Measurements from ENCODE around the gene CTTNBP2.

Gene CTTNBP2

DNA sequence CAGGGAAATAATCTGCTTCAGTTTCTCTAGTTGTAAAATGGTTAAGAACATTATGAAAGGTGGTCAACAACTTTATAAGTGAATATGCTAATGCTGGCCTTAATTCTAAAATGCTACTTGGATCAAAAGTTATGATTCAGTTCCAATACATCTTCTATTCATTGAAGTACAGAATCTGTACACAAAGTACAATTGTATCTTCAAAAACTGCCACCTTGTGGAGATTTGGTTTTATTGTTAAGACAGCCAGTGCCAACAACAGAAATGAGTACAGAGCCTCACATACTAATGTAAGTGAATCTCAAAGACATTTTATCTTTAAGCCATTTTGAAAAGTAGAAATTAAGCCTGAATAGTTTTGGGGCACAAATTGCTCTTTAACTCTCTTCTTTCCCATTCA is 199.4 kb downstream of the CTTNBP2 start:
- peak overlapping the region in 1 of 2 experiments; percentile 86 for H2BK12ac ChIP-seq (ENCODE audit: low read length in 2 of 2)
- no peaks in the 10 kb centered on the region for H3K79me1 ChIP-seq (replicated peaks; ENCODE audit: low read length, poor library complexity, severe bottlenecking)
- no peak overlapping the region for H4K8ac ChIP-seq (ENCODE audit: low read length)
- no peak overlapping the region for H2BK120ac ChIP-seq (ENCODE audit: low read depth, low read length)
- peak; percentile 57 for DNase-seq
- H3K27me3 ChIP-seq (ENCODE audit: control insufficient read depth in 1 of 2, insufficient read depth in 1 of 2, low read length in 2 of 2) = peaks cover 4 to 11% of the 10 kb centered on the region in 2 experiments
- peaks cover 2% of the 10 kb centered on the region for H3K4me1 ChIP-seq (ENCODE audit: control insufficient read depth, insufficient read depth, low read depth, low read length)
- no peak overlapping the region for H3K4me3 ChIP-seq (ENCODE audit: insufficient read depth in 1 of 2, low read depth in 1 of 2, low read length in 2 of 2)
- no peaks in the 10 kb centered on the region for H3K9me3 ChIP-seq (ENCODE audit: control insufficient read depth, low read length)
- H3K4ac ChIP-seq (ENCODE audit: low read depth in 1 of 2, low read length in 2 of 2) = no peak overlapping the region
- no peak overlapping the region for H3K14ac ChIP-seq (ENCODE audit: low read length in 2 of 2)
- H3K4me2 ChIP-seq (ENCODE audit: low read length, poor library complexity, severe bottlenecking) = no peak overlapping the region
- H2BK15ac ChIP-seq (ENCODE audit: low read depth, poor library complexity, severe bottlenecking) = no peak overlapping the region
- H2BK5ac ChIP-seq (ENCODE audit: low read depth, low read length, poor library complexity, severe bottlenecking) = no peak overlapping the region
- no peak overlapping the region for H2AK5ac ChIP-seq (ENCODE audit: low read length, severe bottlenecking)
- no peak overlapping the region for H4K91ac ChIP-seq (ENCODE audit: low read length)
- H3K23ac ChIP-seq (ENCODE audit: low read length in 2 of 2) = no peak overlapping the region
- no peak overlapping the region for H3K27ac ChIP-seq (ENCODE audit: low read length, poor library complexity, severe bottlenecking)
- peak overlapping the region in 1 of 2 experiments; percentile 94 for H3K18ac ChIP-seq (ENCODE audit: low read depth in 1 of 2, low read length in 2 of 2)
- peak overlapping the region; percentile 97 for H2AFZ ChIP-seq (ENCODE audit: low read depth, low read length)
- no peak overlapping the region for H3K9ac ChIP-seq (ENCODE audit: low read length)
- H3K36me3 ChIP-seq (ENCODE audit: control insufficient read depth in 1 of 2, insufficient read depth in 2 of 2, low read depth in 1 of 2, low read length in 2 of 2) = no peaks in the 10 kb centered on the region

GRCh38 chr7:117673367-117673766 is 199.9 kb downstream of the CTTNBP2 start:
- H3K9ac ChIP-seq (ENCODE audit: low read length) = no peak overlapping the region
- peaks cover 2% of the 10 kb centered on the region for H3K4me1 ChIP-seq (ENCODE audit: control insufficient read depth, insufficient read depth, low read depth, low read length)
- peak overlapping the region; percentile 50 for H2BK120ac ChIP-seq (ENCODE audit: low read depth, low read length)
- H3K4me3 ChIP-seq (ENCODE audit: insufficient read depth in 1 of 2, low read depth in 1 of 2, low read length in 2 of 2) = no peak overlapping the region
- DNase-seq = peak; percentile 30
- H3K14ac ChIP-seq (ENCODE audit: low read length in 2 of 2) = peak overlapping the region in 1 of 2 experiments; percentile 91
- peak overlapping the region; percentile 72 to 94 for H3K18ac ChIP-seq (ENCODE audit: low read depth in 1 of 2, low read length in 2 of 2)
- H3K9me3 ChIP-seq (ENCODE audit: control insufficient read depth, low read length) = no peaks in the 10 kb centered on the region
- peak overlapping the region in 1 of 2 experiments; percentile 89 for H3K4ac ChIP-seq (ENCODE audit: low read depth in 1 of 2, low read length in 2 of 2)
- H3K4me2 ChIP-seq (ENCODE audit: low read length, poor library complexity, severe bottlenecking) = no peak overlapping the region
- no peak overlapping the region for H3K27ac ChIP-seq (ENCODE audit: low read length, poor library complexity, severe bottlenecking)
- H2BK12ac ChIP-seq (ENCODE audit: low read length in 2 of 2) = peak overlapping the region; percentile 86 to 99
- no peaks in the 10 kb centered on the region for H3K36me3 ChIP-seq (ENCODE audit: control insufficient read depth in 1 of 2, insufficient read depth in 2 of 2, low read depth in 1 of 2, low read length in 2 of 2)
- peak overlapping the region; percentile 1 for H4K91ac ChIP-seq (ENCODE audit: low read length)
- WGBS = 38% methylated on average over 14 of the region's 14 CpGs
- H2AK5ac ChIP-seq (ENCODE audit: low read length, severe bottlenecking) = peak overlapping the region; percentile 59
- peaks cover 4 to 7% of the 10 kb centered on the region in 2 experiments for H3K27me3 ChIP-seq (ENCODE audit: control insufficient read depth in 1 of 2, insufficient read depth in 1 of 2, low read length in 2 of 2)
- H2BK15ac ChIP-seq (ENCODE audit: low read depth, poor library complexity, severe bottlenecking) = no peak overlapping the region
- H3K79me1 ChIP-seq (replicated peaks; ENCODE audit: low read length, poor library complexity, severe bottlenecking) = no peaks in the 10 kb centered on the region
- H3K23ac ChIP-seq (ENCODE audit: low read length in 2 of 2) = no peak overlapping the region
- H4K8ac ChIP-seq (ENCODE audit: low read length) = peak overlapping the region; percentile 78
- no peak overlapping the region for H2BK5ac ChIP-seq (ENCODE audit: low read depth, low read length, poor library complexity, severe bottlenecking)
- peak overlapping the region; percentile 97 for H2AFZ ChIP-seq (ENCODE audit: low read depth, low read length)

- Histone ChIP-seq H4K91ac (ENCODE audit: low read length) (no peak overlapping the region), H3K27ac (ENCODE audit: low read length, poor library complexity, severe bottlenecking) (no peak overlapping the region), H2BK15ac (ENCODE audit: low read depth, poor library complexity, severe bottlenecking) (no peak overlapping the region), H3K23ac (ENCODE audit: low read length in 2 of 2) (no peak overlapping the region), H3K4ac (ENCODE audit: low read depth in 1 of 2, low read length in 2 of 2) (no peak overlapping the region), H3K36me3 (ENCODE audit: control insufficient read depth in 1 of 2, insufficient read depth in 2 of 2, low read depth in 1 of 2, low read length in 2 of 2) (no peaks in the 10 kb centered on the region), H2BK120ac (ENCODE audit: low read depth, low read length) (no peak overlapping the region), H3K4me3 (ENCODE audit: insufficient read depth in 1 of 2, low read depth in 1 of 2, low read length in 2 of 2) (no peak overlapping the region), H2BK5ac (ENCODE audit: low read depth, low read length, poor library complexity, severe bottlenecking) (no peak overlapping the region), H3K9me3 (ENCODE audit: control insufficient read depth, low read length) (no peaks in the 10 kb centered on the region), H4K8ac (ENCODE audit: low read length) (no peak overlapping the region), H3K9ac (ENCODE audit: low read length) (no peak overlapping the region), H3K4me1 (ENCODE audit: control insufficient read depth, insufficient read depth, low read depth, low read length) (peaks cover 2% of the 10 kb centered on the region), H3K27me3 (ENCODE audit: control insufficient read depth in 1 of 2, insufficient read depth in 1 of 2, low read length in 2 of 2) (peaks cover 0 to 4% of the 10 kb centered on the region in 2 experiments), H2AFZ (ENCODE audit: low read depth, low read length) (no peak overlapping the region), H3K18ac (ENCODE audit: low read depth in 1 of 2, low read length in 2 of 2) (no peak overlapping the region), H3K79me1 (replicated peaks; ENCODE audit: low read length, poor library complexity, severe bottlenecking) (no peaks in the 10 kb centered on the region), H2BK12ac (ENCODE audit: low read length in 2 of 2) (no peak overlapping the region), H3K4me2 (ENCODE audit: low read length, poor library complexity, severe bottlenecking) (no peak overlapping the region), H2AK5ac (ENCODE audit: low read length, severe bottlenecking) (no peak overlapping the region), H3K14ac (ENCODE audit: low read length in 2 of 2) (no peak overlapping the region)
- WGBS = no CpG with 5 or more reads among the region's 1 CpG
- DNase-seq = no peak
These were observed 200.8 kb downstream of the CTTNBP2 start for GRCh38 chr7:117672453-117672852.

GRCh38 chr7:117669818-117670217 is 203.4 kb downstream of the CTTNBP2 start:
- no peak overlapping the region for H4K8ac ChIP-seq (ENCODE audit: low read length)
- no peaks in the 10 kb centered on the region for H3K36me3 ChIP-seq (ENCODE audit: control insufficient read depth in 1 of 2, insufficient read depth in 2 of 2, low read depth in 1 of 2, low read length in 2 of 2)
- H3K9me3 ChIP-seq (ENCODE audit: control insufficient read depth, low read length) = no peaks in the 10 kb centered on the region
- no peak overlapping the region for H3K9ac ChIP-seq (ENCODE audit: low read length)
- H2BK5ac ChIP-seq (ENCODE audit: low read depth, low read length, poor library complexity, severe bottlenecking) = no peak overlapping the region
- no peak for DNase-seq
- H3K4me1 ChIP-seq (ENCODE audit: control insufficient read depth, insufficient read depth, low read depth, low read length) = peaks cover 7% of the 10 kb centered on the region
- 95% methylated on average over 2 of the region's 4 CpGs for WGBS
- no peak overlapping the region for H3K4me2 ChIP-seq (ENCODE audit: low read length, poor library complexity, severe bottlenecking)
- H4K91ac ChIP-seq (ENCODE audit: low read length) = no peak overlapping the region
- H2AFZ ChIP-seq (ENCODE audit: low read depth, low read length) = no peak overlapping the region
- no peak overlapping the region for H3K18ac ChIP-seq (ENCODE audit: low read depth in 1 of 2, low read length in 2 of 2)
- H3K27me3 ChIP-seq (ENCODE audit: control insufficient read depth in 1 of 2, insufficient read depth in 1 of 2, low read length in 2 of 2) = no peaks in the 10 kb centered on the region
- H3K4me3 ChIP-seq (ENCODE audit: insufficient read depth in 1 of 2, low read depth in 1 of 2, low read length in 2 of 2) = no peak overlapping the region
- no peaks in the 10 kb centered on the region for H3K79me1 ChIP-seq (replicated peaks; ENCODE audit: low read length, poor library complexity, severe bottlenecking)
- no peak overlapping the region for H3K27ac ChIP-seq (ENCODE audit: low read length, poor library complexity, severe bottlenecking)
- H2BK120ac ChIP-seq (ENCODE audit: low read depth, low read length) = peak overlapping the region; percentile 54
- H3K14ac ChIP-seq (ENCODE audit: low read length in 2 of 2) = no peak overlapping the region
- no peak overlapping the region for H2AK5ac ChIP-seq (ENCODE audit: low read length, severe bottlenecking)
- no peak overlapping the region for H2BK12ac ChIP-seq (ENCODE audit: low read length in 2 of 2)
- H3K4ac ChIP-seq (ENCODE audit: low read depth in 1 of 2, low read length in 2 of 2) = no peak overlapping the region
- H2BK15ac ChIP-seq (ENCODE audit: low read depth, poor library complexity, severe bottlenecking) = no peak overlapping the region
- H3K23ac ChIP-seq (ENCODE audit: low read length in 2 of 2) = no peak overlapping the region
